Left cardiac atrium (tissue), 4 donors: Measurements from ENCODE around the gene NHLRC4. TPM values are rescaled to one million over a fixed set of nuclear protein-coding genes. Genes with fewer than 3 reads are reported as not detected.

ENCODE experiments used
- ATAC-seq, 2 donors: fragments of 200-7000 bp; cut with Tn5 transposase; one replicate each; pipeline ENCODE4 v1.9.1; 2020; ENCODE audit warnings: mild to moderate bottlenecking in 2 of 2, moderate library complexity in 2 of 2
- DNase-seq: peaks from one replicate; pipeline ENCODE4 v3.0.0-alpha.2; 2020
- intact Hi-C, 2 donors: fragments of 100-400 bp; cut with DNase I; formaldehyde crosslinking; loops; one replicate each; pipeline versions ENCODE4 v1.14.1 to v1.15.1; 2022 to 2023
- total RNA-seq, 2 donors: library from RNA; stranded (reverse); fragmentation: NEBNext Ultra II Directional; extraction: Animal tissue kit (Norgen Biotek cat#: 25700); gene quantifications; one replicate each; pipeline ENCODE4 v1.2.1, GENCODE V29; 2021
- donor health status: DM: no; HTN: yes; CAD: no.
- donor health status: DM: no; HTN: yes; CAD: no; lungs with severe emphysema.
- donor health status: DM: yes; HTN: yes; CAD: no.
- donor health status: Dilated cardiomyopathy.

The NHLRC4 gene
- total RNA-seq, 2 donors from 2014 or later: 0.10 to 0.97 TPM

DNA sequence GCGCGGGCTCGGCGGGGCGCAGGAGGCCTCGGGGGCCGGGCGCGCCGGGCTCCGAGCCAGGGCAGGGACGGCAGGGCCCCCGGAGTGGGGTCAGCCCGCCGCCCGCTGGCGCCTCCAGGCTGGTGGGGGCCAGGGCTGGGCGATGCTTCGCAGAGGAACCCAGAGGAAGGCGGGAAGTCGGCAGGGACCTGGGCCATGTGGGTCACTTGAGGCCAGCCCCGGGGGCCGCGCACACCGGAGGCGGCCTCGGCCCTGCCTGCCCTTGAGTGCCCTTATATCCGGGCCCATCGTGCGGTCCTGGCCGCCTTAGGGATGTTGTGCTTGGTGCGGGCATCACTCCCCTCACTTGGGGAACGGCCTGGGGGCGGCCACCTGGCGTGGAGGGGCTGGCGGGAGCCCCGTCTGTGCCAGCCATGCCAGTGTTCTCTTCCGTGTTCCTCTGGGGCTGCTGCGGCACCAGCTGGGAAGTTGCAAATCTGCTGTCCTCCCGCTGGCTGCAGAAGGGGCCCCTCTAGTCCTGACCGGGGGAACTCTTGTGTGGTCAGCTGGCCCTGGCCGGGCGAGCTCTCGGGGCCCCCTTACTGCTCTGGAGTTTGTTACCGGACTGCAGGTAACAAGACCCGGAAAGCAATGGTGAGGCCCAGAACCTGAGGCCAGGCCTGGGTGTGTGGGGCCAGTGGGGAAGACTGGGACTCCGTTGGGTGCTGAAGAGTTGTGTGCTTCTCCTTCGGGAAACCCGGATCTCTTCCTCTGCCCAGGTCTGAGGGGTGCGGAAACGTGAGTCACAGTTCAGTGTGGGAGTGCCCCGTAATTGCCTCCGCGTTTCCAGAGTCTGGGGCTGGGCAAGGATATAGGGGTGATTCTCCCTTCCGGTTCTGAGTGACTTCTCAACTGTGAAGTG, 38.4 kb upstream of the NHLRC4 start:
- DNase-seq (peak; percentile 66), ATAC-seq (peak; percentile 3 to 13)
- intact Hi-C loops: loop anchor here in 1 of 2 donors (5.0 kb wide), 1 partner anchor 101 kb away; the partner anchor contains the start of gene RAB11FIP3

DNA sequence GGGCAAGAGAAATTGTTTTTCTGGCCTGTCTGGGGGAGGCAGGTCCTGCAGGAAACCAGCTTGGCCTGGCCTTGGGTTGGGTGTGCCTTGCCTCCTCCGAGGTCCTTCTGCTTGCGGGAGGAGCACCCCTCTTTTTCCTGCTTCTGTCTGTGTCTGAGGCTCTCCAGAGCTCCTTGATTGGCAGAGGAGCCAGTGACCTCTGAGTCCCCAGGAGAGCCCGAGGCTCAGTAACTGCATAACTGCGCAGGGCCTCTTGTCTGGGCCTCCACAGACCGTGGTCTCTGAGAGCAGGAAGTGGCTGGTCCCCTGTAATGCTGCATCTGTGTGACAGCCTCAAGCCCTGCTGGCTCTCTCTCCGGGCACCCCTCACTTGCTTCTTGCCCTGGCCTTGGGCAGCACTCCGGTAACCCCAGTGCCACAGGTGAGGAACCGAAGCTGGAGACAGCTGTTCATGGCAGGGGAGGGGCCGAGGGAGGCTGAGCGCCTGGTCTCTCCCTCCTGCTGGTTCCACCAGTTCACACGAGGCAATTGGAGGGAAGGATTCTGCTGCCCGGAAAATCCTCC, 37.7 kb upstream of the NHLRC4 start:
- no peak for DNase-seq
- intact Hi-C loops: loop anchor here in 1 of 2 donors (5.0 kb wide), 1 partner anchor 102 kb away; the partner anchor contains the start of gene RAB11FIP3
- ATAC-seq: no peak

GRCh38 chr16:530111-530817, 36.5 kb upstream of the NHLRC4 start:
- intact Hi-C loops: no loop called here
- DNase-seq (no peak), ATAC-seq (no peak)

DNA sequence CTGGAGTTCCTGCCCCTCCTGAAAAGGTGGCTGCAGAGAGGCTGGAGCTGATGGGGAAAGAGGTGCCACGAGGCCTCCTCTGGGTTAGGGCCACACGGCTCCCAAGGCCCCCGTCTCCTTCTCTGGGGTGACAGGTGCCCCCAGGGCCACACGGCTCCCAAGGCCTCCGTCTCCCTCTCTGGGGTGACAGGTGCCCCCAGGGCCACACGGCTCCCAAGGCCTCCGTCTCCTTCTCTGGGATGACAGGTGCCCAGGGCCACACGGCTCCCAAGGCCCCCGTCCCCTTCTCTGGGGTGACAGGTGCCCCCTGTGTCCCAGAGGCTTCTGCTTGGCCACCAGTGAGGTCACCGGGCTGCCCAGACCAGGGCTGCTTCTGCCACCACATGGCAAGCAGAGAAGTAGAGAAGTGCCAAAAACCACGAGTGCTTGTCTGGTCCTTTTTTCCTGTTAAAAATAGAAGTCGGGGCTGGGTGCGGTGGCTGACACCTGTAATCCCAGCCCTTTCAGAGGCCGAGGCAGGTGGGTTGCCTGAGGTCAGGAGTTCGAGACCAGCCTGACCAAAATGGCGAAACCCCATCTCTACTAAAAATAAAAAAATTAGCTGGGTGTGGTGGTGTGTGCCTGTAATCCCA, 35.2 kb upstream of the NHLRC4 start:
- ATAC-seq (no peak), DNase-seq (no peak)
- intact Hi-C loops: no loop called here

DNA sequence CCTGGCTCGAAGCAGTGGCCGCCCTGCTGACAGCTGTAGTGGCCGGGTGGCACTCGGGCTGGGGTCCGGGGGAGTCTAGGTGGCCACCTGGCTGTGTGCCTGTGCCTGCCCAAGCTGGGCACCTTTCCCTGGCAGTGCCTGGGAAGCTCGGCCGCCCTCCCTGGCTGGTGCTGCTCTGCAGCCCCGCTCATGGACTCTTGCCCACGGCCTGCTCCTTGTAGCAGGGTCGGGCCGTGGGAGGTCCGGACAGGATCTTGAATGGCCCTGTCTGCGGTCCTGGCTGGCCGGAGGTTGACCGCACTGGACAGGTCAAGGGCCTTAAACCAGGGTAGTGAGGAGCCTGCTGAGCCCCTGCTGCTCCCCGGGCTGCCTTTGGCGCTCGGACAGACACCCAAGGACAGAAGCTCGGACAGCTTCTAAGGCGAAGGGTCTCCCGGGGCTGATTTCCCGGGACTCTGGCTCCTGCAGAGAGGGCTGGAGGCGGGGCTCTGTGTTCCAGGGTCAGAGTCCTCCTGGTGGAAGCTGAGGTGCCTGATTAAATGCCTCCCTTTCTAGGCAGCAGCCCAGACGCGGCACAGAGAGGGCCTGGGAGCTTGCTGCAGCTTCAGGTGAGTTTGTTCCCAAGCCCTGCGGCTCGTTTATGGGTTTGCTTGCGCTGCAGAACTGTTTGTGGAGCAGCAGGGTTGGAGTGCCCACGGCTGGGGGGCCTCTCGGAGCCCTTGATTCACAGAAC, 33.2 kb upstream of the NHLRC4 start:
- intact Hi-C loops: no loop called here
- DNase-seq (no peak), ATAC-seq (no peak)

GRCh38 chr16:534135-534534, 32.7 kb upstream of the NHLRC4 start:
- intact Hi-C loops: no loop called here
- DNase-seq: no peak
- ATAC-seq: no peak

DNA sequence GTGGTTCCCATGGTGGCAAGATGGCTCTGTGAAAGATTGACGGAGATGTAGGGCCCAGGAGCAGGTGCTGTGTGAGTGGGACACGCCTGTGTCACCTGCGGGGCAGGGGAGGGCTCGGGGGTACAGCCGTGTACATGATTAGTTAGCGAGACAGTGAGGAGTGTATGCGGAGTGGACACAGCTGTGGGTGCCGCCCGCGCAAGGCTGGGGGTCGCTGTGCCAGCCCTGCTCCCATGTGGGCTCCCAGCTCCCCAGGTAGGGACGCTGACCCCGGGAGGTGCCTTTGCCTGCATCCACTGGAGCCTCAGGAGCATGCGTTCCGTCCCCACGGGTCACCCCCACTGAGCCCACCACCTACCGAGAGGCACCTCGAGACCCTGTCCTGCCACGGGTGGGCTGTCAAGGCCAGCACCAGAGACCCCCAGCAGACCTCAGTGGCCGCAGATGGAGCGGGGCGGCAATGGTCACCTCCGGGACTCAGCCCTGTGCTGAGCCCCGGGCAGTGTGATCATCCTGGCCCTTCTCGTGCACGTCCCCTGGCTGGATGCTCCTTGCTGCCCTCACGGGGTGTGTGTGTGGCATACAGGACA, 31.9 kb upstream of the NHLRC4 start:
- ATAC-seq (no peak), DNase-seq (no peak)
- intact Hi-C loops: no loop called here

- ATAC-seq: peak in 1 of 2 donors; percentile 16
- peak; percentile 64 for DNase-seq
- intact Hi-C loops: no loop called here
Measured at GRCh38 chr16:535446-536405, 31.1 kb upstream of the NHLRC4 start.

- DNase-seq: no peak
- no peak for ATAC-seq
- intact Hi-C loops: no loop called here
Measured at GRCh38 chr16:536746-537145, 30.1 kb upstream of the NHLRC4 start.

- ATAC-seq: no peak
- intact Hi-C loops: no loop called here
- DNase-seq: no peak
Measured at GRCh38 chr16:537415-538335, 29.1 kb upstream of the NHLRC4 start.

DNA sequence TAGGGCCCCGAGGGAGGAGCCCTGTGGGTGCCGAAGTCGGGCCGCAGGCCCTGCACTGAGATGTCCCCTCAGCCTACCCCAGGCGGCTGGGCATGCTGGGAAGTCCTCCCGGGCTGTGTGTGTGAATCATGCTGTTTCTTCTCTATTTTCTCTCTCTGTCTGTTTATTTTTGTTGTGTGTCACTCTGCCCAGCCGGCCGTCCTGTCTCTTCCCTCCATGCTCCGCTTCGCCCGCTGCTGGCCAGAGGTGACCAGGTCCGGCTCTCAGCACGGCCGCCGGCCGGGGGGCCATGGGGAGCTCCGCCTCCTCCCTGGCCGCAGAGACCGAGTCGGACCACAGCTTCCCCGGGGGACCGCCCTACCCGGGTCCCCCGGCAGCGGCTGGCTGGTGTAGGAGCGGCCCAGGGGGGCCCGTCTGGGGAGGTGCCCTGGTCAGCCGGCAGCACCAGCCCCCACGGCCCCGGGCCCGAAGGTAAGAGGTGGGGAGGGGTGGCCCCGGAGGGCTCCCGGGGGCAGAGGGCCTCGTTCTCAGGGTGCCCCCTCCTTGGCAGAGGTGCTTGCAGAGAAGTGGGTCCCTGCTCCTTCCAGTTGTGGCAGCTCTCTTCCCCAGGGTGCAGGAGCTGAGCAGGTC, 26.8 kb upstream of the NHLRC4 start:
- intact Hi-C loops: no loop called here
- ATAC-seq: no peak
- no peak for DNase-seq

DNA sequence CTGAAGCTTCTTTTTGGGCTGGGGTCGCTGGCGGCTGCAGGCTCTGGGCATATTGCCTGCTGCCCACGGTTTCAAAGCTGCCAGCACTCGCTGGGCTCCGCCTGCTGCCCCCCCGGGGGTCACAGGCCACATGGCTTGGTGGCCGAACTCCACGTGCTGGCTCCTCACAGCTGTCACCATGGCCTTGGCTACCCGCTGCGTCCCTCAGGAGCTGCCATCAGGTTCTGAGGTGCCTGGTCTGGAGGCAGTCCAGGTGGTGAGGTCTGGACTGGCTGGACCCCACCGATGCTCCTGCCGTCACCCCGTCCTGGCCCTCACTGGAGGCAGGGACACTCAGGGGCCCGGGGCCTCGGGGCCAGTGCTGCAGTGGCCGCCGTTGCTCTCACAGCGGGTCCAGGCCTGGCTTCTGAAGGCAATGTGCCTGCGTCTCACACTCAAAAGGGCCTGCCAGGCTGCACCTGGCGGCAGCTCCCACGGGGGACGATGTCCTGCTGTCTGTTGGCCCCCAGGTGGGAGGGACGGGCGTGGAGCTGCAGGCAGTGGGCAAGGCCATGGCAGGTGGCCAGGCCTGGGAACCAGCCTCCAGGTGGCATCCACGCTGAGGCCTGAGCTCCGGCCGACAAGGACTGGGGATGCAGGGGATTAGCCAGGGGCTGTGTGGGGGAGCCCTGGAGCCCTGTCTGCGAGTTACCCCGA, 26.0 kb upstream of the NHLRC4 start:
- intact Hi-C loops: no loop called here
- DNase-seq (no peak), ATAC-seq (no peak)

- no peak for ATAC-seq
Measured at GRCh38 chr16:543301-544164, 23.3 kb upstream of the NHLRC4 start.

GRCh38 chr16:544517-544916, 22.3 kb upstream of the NHLRC4 start:
- no peak for ATAC-seq
- intact Hi-C loops: no loop called here
- no peak for DNase-seq

More at GRCh38 chr16:543301-544164, 23.3 kb upstream of the NHLRC4 start:
- no peak for DNase-seq
- intact Hi-C loops: no loop called here
